Measurements from ENCODE around the gene CPEB3.

The CPEB3 gene

DNA sequence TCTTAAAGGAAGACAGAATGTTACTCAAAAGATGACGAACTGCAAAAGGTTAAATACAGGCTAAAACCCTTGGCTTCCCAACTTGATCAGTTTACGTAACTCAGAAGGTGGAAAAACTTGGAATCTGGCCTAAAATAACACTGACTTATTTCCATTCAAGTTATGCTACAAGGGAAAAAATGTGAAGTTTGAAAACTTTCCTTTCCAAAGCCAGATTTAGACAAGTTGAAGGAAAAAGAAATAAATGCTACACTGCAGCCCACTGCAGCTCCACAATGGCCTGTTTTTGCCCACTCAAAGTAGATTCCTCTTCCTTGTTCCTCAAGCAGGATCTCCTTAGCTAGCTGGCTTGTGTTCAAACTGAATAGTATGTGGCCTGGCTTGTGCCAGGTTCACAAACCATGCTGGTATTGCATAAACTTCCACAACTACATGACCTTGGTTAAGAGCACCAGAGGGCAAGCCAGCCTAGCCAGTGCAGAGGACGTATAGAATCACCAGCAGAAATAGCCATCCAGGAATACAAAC is 166.2 kb downstream of the CPEB3 start:
- H3K4me3 ChIP-seq (ENCODE audit: low read depth in 1 of 2, low read length in 2 of 2), result no peak overlapping the region
- H4K20me1 ChIP-seq (ENCODE audit: insufficient read depth, low read length), result no peaks in the 10 kb centered on the region
- no peak overlapping the region for H3K9ac ChIP-seq (ENCODE audit: low read depth, low read length)
- no peaks in the 10 kb centered on the region for H3K9me3 ChIP-seq (ENCODE audit: insufficient read depth, low read length, severe bottlenecking)
- no peak overlapping the region for H2AFZ ChIP-seq (ENCODE audit: low read depth, low read length)
- H3K79me2 ChIP-seq (ENCODE audit: insufficient read depth, low read length), result no peaks in the 10 kb centered on the region
- H3K4me1 ChIP-seq (ENCODE audit: insufficient read depth, low read length), result no peaks in the 10 kb centered on the region
- no peaks in the 10 kb centered on the region for H3K36me3 ChIP-seq (ENCODE audit: insufficient read depth, low read length)
- TF ChIP-seq, protein P1, sequence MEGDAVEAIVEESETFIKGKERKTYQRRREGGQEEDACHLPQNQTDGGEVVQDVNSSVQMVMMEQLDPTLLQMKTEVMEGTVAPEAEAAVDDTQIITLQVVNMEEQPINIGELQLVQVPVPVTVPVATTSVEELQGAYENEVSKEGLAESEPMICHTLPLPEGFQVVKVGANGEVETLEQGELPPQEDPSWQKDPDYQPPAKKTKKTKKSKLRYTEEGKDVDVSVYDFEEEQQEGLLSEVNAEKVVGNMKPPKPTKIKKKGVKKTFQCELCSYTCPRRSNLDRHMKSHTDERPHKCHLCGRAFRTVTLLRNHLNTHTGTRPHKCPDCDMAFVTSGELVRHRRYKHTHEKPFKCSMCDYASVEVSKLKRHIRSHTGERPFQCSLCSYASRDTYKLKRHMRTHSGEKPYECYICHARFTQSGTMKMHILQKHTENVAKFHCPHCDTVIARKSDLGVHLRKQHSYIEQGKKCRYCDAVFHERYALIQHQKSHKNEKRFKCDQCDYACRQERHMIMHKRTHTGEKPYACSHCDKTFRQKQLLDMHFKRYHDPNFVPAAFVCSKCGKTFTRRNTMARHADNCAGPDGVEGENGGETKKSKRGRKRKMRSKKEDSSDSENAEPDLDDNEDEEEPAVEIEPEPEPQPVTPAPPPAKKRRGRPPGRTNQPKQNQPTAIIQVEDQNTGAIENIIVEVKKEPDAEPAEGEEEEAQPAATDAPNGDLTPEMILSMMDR (IDR thresholded peaks at IDR 0.05; ENCODE audit: borderline replicate concordance, extremely low read depth, low read length, poor library complexity, severe bottlenecking), result no peak
- no peak overlapping the region for H3K4me2 ChIP-seq (ENCODE audit: insufficient read depth, low read length)
- H3K27ac ChIP-seq (ENCODE audit: low read length), result no peak overlapping the region
- DNase-seq, result no peak
- H3K27me3 ChIP-seq (ENCODE audit: insufficient read depth, low read length, poor library complexity), result no peaks in the 10 kb centered on the region
- ATAC-seq (ENCODE audit: insufficient read depth, low read depth), result no peak

DNA sequence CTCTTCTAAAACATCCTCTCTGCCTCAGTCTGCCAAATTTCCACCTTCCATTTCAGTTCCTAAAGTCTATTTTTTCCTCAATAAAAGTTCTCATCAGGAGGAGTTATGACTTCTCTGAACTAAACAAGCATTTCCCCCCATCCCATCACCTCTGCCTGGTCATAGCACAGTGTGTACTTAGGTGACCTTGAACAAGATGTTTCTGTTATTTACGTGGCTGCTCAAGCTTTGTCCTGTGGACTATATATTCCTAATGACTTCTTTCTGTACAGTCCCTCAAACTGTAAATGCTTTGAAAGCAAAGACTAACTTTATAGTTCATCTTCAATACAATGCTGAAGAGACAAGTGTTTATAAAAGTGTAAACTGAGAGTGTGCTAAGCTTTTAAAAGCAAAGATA is 166.9 kb downstream of the CPEB3 start:
- Histone ChIP-seq H2AFZ (ENCODE audit: low read depth, low read length) (no peak overlapping the region), H3K27ac (ENCODE audit: low read length) (no peak overlapping the region), H4K20me1 (ENCODE audit: insufficient read depth, low read length) (no peaks in the 10 kb centered on the region), H3K4me3 (ENCODE audit: low read depth in 1 of 2, low read length in 2 of 2) (no peak overlapping the region), H3K27me3 (ENCODE audit: insufficient read depth, low read length, poor library complexity) (no peaks in the 10 kb centered on the region), H3K9me3 (ENCODE audit: insufficient read depth, low read length, severe bottlenecking) (no peaks in the 10 kb centered on the region), H3K4me1 (ENCODE audit: insufficient read depth, low read length) (no peaks in the 10 kb centered on the region), H3K9ac (ENCODE audit: low read depth, low read length) (no peak overlapping the region), H3K4me2 (ENCODE audit: insufficient read depth, low read length) (no peak overlapping the region), H3K79me2 (ENCODE audit: insufficient read depth, low read length) (no peaks in the 10 kb centered on the region), H3K36me3 (ENCODE audit: insufficient read depth, low read length) (no peaks in the 10 kb centered on the region)
- ATAC-seq (ENCODE audit: insufficient read depth, low read depth) (no peak), DNase-seq (no peak)
- TF ChIP-seq, protein P1 (IDR thresholded peaks at IDR 0.05; ENCODE audit: borderline replicate concordance, extremely low read depth, low read length, poor library complexity, severe bottlenecking), result no peak
- TF ChIP-seq EZH2 (IDR thresholded peaks at IDR 0.05; ENCODE audit: borderline replicate concordance, low read depth, low read length, severe bottlenecking), result no peak

DNA sequence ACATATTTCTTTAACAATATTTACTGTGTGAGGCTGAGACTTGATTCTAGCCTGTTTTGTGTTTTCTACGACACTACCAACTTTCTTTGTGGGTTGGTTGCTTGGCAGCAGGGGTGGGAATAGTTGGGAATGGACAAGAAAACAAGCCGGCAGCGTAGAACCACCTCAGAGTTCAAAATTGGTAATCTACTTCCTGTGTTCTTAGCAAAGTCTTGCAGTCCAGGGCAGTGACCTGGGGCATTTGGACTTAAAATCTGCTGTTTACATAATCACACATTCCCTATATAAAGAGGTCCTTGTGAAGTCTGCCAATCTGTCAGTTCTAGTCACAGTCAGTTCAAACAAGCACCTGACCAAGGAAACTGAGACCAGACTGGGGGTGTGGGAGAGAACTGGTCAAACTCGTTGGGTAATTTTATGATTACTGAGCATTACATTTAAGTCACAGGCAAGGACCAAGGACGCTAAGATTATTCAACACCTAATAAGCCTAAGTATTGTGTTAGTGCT is 167.9 kb downstream of the CPEB3 start:
- Histone ChIP-seq H4K20me1 (ENCODE audit: insufficient read depth, low read length) (no peaks in the 10 kb centered on the region), H3K9ac (ENCODE audit: low read depth, low read length) (no peak overlapping the region), H3K4me3 (ENCODE audit: low read depth in 1 of 2, low read length in 2 of 2) (no peak overlapping the region), H3K27ac (ENCODE audit: low read length) (no peak overlapping the region), H3K9me3 (ENCODE audit: insufficient read depth, low read length, severe bottlenecking) (no peaks in the 10 kb centered on the region), H3K27me3 (ENCODE audit: insufficient read depth, low read length, poor library complexity) (no peaks in the 10 kb centered on the region), H3K79me2 (ENCODE audit: insufficient read depth, low read length) (no peaks in the 10 kb centered on the region), H3K4me1 (ENCODE audit: insufficient read depth, low read length) (no peaks in the 10 kb centered on the region), H3K36me3 (ENCODE audit: insufficient read depth, low read length) (no peaks in the 10 kb centered on the region), H3K4me2 (ENCODE audit: insufficient read depth, low read length) (no peak overlapping the region), H2AFZ (ENCODE audit: low read depth, low read length) (no peak overlapping the region)
- ATAC-seq (ENCODE audit: insufficient read depth, low read depth) (no peak), DNase-seq (no peak)
- TF ChIP-seq EZH2 (IDR thresholded peaks at IDR 0.05; ENCODE audit: borderline replicate concordance, low read depth, low read length, severe bottlenecking), result no peak
- TF ChIP-seq, protein P1 (IDR thresholded peaks at IDR 0.05; ENCODE audit: borderline replicate concordance, extremely low read depth, low read length, poor library complexity, severe bottlenecking), result no peak
